Kidney (tissue), 14 donors: ENCODE measurements around the gene SPEM3. TPM values are rescaled to one million over a fixed set of nuclear protein-coding genes. Genes with fewer than 3 reads are reported as not detected.

ENCODE experiments used
- DNase-seq, 5 donors: peaks; one replicate each; pipeline ENCODE4 v3.0.0-alpha.2; 2013 to 2020
- FAIRE-seq: peaks from 2 replicates; lab custom pipeline; 2012; peaks lifted over from hg19 to GRCh38; lab: Jason Lieb, UNC
- H3K27ac ChIP-seq, 2 donors: one replicate each; pipeline ENCODE4 v1.7.0; 2013; ENCODE audit warnings: low read depth in 2 of 2, low read length in 2 of 2, inconsistent platforms in 1 of 2
- H3K27me3 ChIP-seq: one replicate; pipeline ENCODE4 v1.7.1; 2013; ENCODE audit warnings: low read length, inconsistent platforms; ENCODE audit not compliant: control insufficient read depth, insufficient read depth
- H3K36me3 ChIP-seq, 3 donors: one replicate each; pipeline versions ENCODE4 v1.7.0 to v1.7.1; 2013; ENCODE audit warnings: low read length in 3 of 3, control low read depth in 1 of 3, inconsistent platforms in 1 of 3; ENCODE audit not compliant: insufficient read depth in 3 of 3, control insufficient read depth in 2 of 3
- H3K4me1 ChIP-seq, 3 donors: one replicate each; pipeline versions ENCODE4 v1.7.0 to v1.7.1; 2013; ENCODE audit warnings: low read length in 3 of 3, inconsistent platforms in 1 of 3, low read depth in 1 of 3; ENCODE audit not compliant: control insufficient read depth in 2 of 3, insufficient read depth in 2 of 3
- H3K4me3 ChIP-seq, 3 donors: one replicate each; pipeline versions ENCODE4 v1.7.0 to v1.8.1; 2013; ENCODE audit warnings: low read length in 3 of 3, control low read depth in 1 of 3, inconsistent platforms in 1 of 3
- H3K9ac ChIP-seq, 3 donors: one replicate each; pipeline versions ENCODE4 v1.7.0 to v1.7.1; 2013; ENCODE audit warnings: low read length in 3 of 3, control low read depth in 1 of 3, inconsistent platforms in 1 of 3
- H3K9me3 ChIP-seq, 3 donors: one replicate each; pipeline versions ENCODE4 v1.7.0 to v1.7.1; 2013; ENCODE audit warnings: low read length in 3 of 3, control low read depth in 1 of 3, inconsistent platforms in 1 of 3; ENCODE audit not compliant: control insufficient read depth in 2 of 3, insufficient read depth in 1 of 3
- intact Hi-C: fragments of 100-400 bp; cut with DNase I; formaldehyde crosslinking; loops from one replicate; pipeline ENCODE4 v1.11.1; 2022
- polyA plus RNA-seq: library from polyadenylated mRNA; stranded (reverse); fragments of 350-450 nt; fragmentation: Illumina TruSeq; extraction: RNeasy Lipid Tissue Mini Kit (QIAGEN cat#74804); gene quantifications from one replicate; pipeline ENCODE4 v1.2.3, GENCODE V29; 2014; ENCODE audit warnings: low read depth, low replicate concordance; ENCODE audit not compliant: insufficient read depth
- total RNA-seq: library from RNA; stranded (reverse); fragmentation: NEBNext Ultra II Directional; extraction: Animal tissue kit (Norgen Biotek cat#: 25700); gene quantifications from one replicate; pipeline ENCODE4 v1.2.1, GENCODE V29; 2021
- TF ChIP-seq, protein P1 (sequence below): IDR thresholded peaks from 3 replicates; pipeline ENCODE4 v1.5.1; 2012; ENCODE audit warnings: mild to moderate bottlenecking, moderate library complexity, borderline replicate concordance; ENCODE audit not compliant: insufficient read depth; ENCODE audit errors: extremely low read depth
- donor health status: control.
- donor health status: control.
- donor health status: control.
- donor health status: control.
- donor health status: control.
- donor health status: DM: yes; HTN: yes; CAD: no.
- donor health status: Normal renal cell carcinoma (clear cell type).

SPEM3 gene
- total and polyA plus RNA-seq, 2 donors from 2014 or later, result not detected

DNA sequence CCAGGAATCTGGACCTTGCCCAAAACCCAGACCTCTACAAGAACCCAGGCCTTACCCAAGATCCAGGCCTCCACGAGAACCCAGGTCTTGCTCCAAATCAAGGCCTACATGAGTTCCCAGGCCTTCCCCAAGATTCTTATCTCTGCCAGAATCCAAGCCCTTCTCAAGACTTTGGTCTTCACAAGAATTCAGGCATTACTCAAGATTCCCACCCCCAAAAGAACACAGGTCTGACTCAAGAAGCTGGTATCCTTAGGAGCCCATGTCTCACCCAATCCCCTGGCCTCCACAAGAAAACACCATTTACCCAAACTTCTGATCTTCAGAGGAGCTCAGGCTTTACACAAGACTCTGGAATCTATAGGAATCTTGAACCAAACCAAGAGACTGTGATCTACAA, 2.6 kb downstream of the SPEM3 start:
- H3K4me3 ChIP-seq, result no peak overlapping the region
- H3K9me3 ChIP-seq, result no peaks in the 10 kb centered on the region
- TF ChIP-seq, protein P1, sequence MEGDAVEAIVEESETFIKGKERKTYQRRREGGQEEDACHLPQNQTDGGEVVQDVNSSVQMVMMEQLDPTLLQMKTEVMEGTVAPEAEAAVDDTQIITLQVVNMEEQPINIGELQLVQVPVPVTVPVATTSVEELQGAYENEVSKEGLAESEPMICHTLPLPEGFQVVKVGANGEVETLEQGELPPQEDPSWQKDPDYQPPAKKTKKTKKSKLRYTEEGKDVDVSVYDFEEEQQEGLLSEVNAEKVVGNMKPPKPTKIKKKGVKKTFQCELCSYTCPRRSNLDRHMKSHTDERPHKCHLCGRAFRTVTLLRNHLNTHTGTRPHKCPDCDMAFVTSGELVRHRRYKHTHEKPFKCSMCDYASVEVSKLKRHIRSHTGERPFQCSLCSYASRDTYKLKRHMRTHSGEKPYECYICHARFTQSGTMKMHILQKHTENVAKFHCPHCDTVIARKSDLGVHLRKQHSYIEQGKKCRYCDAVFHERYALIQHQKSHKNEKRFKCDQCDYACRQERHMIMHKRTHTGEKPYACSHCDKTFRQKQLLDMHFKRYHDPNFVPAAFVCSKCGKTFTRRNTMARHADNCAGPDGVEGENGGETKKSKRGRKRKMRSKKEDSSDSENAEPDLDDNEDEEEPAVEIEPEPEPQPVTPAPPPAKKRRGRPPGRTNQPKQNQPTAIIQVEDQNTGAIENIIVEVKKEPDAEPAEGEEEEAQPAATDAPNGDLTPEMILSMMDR, result no peak
- FAIRE-seq, result no peak
- H3K27me3 ChIP-seq, result no peaks in the 10 kb centered on the region
- H3K27ac ChIP-seq, result no peak overlapping the region
- no peaks in the 10 kb centered on the region for H3K36me3 ChIP-seq
- H3K9ac ChIP-seq, result no peak overlapping the region
- DNase-seq, result no peak
- peaks cover 0 to 5% (median 0%) of the 10 kb centered on the region in 3 donors for H3K4me1 ChIP-seq
- intact Hi-C loops, result no loop called here

DNA sequence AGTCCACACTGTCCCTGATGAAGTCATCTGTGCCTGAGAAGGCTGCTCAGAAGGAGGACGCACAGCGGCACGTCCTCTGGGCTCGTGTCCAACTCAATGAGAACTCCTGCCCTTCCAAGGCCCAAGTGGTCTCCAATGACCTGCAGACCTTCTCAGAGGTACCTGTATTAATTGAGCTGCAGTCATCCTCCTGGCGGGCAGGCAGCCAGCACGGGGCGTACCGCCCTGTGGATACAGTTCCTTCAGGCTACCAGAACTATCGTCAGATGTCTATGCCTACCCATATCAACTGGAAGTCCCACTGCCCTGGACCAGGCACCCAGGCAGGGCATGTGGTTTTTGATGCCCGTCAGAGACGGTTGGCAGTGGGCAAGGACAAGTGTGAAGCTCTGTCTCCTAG, 3.6 kb downstream of the SPEM3 start:
- TF ChIP-seq, protein P1, result no peak
- Histone ChIP-seq H3K4me3 (no peak overlapping the region), H3K36me3 (no peaks in the 10 kb centered on the region), H3K4me1 (peaks cover 0 to 11% (median 0%) of the 10 kb centered on the region in 3 donors), H3K27me3 (no peaks in the 10 kb centered on the region), H3K9ac (no peak overlapping the region), H3K27ac (no peak overlapping the region), H3K9me3 (no peaks in the 10 kb centered on the region)
- intact Hi-C loops, result no loop called here
- no peak for DNase-seq
- no peak for FAIRE-seq

DNA sequence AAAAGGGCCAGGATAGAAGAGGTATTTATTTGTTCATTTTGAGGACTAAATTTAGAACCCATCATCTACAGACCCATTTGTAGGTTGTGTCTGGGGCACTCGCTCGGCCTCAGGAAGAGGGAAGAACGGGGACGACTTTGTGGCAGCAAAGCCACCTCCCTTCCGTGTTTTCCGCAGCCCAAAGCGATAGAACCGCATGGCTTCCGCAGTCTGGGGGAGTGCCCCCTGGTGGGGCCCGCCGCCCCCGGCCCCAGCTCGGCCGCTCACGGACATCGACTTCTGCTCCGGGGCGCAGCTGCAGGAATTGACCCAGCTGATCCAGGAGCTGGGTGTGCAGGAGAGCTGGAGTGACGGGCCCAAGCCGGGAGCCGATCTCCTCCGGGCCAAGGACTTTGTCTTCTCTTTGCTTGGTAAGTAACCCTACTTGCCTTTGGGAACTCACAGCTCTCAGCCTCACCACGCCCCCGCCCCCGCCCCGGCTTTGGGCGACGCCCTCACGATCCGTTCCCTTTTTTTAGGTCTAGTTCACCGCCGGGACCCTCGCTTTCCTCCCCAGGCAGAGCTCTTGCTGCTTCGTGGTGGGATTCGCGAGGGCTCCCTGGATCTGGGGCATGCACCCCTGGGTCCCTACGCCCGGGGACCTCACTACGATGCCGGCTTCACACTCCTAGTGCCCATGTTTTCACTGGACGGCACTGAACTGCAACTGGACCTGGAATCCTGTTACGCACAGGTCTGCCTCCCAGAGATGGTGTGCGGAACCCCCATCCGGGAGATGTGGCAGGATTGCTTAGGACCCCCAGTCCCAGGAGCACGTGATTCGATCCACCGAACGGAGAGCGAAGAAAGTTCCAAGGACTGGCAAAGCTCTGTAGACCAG, 7.3 kb downstream of the SPEM3 start:
- H3K27ac ChIP-seq, result peak overlapping the region; percentile 78 to 86
- peak overlapping the region; percentile 24 to 32 (median 27) for H3K9ac ChIP-seq
- no peak for FAIRE-seq

More for the DNA sequence above, 7.3 kb downstream of the SPEM3 start:
- Histone ChIP-seq H3K9me3 (no peaks in the 10 kb centered on the region), H3K36me3 (no peaks in the 10 kb centered on the region), H3K27me3 (peaks cover 7% of the 10 kb centered on the region), H3K4me3 (peak overlapping the region; percentile 63 to 79 (median 78)), H3K4me1 (peaks cover 0 to 26% (median 5%) of the 10 kb centered on the region in 3 donors)
- peak in 4 of 5 donors; percentile 48 to 87 (median 60) for DNase-seq
- TF ChIP-seq, protein P1, result no peak
- intact Hi-C loops, result no loop called here
